ENCODE measurements around the gene RCL1.
"Not testable (repeated sequence)": the region's sequence is repeated elsewhere in the genome, so short reads cannot be mapped to it uniquely, and the experiment has no call there.

RCL1 gene

DNA sequence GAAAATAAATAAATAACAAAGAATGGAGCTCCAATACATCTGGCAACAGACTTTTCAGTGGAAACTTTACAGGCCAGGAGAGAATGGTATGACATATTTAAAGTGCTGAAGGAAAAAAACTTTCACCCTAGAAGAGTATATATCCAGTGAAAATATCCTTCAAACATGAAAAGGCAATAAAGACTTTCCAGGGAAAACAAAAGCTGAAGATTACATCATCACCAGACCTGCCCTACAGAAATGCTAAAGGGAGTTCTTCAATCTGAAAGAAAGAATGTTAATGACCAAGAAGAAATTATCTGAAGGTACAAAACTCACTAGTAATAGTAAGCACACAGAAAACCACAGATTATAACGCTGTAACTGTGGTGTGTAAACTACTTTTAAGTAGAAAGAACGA lies 8.3 kb upstream of the RCL1 start:
- DNase-seq, result no peak

DNA sequence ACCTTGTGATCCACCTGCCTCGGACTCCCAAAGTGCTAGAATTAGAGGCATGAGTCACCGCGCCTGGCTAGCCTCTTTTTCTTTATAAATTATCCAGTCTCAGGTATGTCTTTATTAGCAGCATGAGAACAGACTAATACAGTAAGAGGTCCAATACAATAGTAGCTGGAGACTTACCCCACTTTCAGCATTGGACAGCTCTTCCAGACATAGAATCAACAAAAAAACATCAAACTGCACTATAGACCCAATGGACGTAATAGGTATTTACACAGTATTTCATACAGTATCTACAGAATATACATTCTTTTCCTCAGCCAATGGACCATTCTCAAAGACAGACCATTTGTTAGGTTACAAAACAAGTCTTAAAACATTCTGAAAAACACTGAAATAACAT lies 6.1 kb upstream of the RCL1 start:
- DNase-seq, result no peak

DNA sequence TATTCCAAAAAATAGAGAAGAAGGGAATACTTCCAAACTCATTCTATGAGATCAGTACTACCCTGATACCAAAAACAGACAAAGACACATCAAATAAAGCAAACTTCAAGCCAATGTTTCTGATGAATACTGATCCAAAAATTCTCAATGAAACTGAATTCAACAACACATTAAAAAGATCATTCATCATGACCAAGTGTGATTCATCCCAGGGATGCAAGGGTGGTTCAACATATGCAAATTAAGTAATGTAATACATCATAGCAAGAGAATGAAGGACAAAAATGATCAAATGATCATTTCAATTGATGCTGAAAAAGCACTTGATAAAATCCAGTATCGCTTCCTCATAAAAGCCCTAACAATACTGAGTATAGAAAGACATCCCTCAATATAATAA lies 4.9 kb upstream of the RCL1 start:
- DNase-seq, result no peak

GRCh38 chr9:4788703-4789102 lies 4.0 kb upstream of the RCL1 start:
- DNase-seq, result no peak

GRCh38 chr9:4792054-4792571 lies 631 bp upstream of the RCL1 start:
- DNase-seq, result peak; percentile 7

- DNase-seq, result no peak
These were observed 983 bp downstream of the RCL1 start for GRCh38 chr9:4793459-4794395.

DNA sequence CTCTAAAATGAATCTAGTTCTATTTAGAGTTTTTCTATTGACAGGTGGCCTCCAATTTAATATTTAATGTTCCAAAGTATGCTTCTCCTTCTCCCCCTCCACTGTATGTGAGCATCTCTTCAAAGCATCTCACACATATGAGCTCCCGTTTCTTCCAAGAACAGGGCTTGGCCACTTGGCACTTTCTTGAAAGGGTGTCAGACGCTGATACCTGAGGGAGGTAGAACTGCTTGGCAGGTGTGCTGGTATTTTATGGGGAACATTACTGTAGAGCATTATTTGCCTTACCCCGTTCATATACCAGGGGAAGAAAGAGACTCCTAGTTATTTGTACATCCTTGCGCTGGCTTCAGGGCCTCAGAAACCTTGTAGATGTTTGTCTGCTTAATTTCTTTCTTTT lies 1.9 kb downstream of the RCL1 start:
- no peak for DNase-seq

DNA sequence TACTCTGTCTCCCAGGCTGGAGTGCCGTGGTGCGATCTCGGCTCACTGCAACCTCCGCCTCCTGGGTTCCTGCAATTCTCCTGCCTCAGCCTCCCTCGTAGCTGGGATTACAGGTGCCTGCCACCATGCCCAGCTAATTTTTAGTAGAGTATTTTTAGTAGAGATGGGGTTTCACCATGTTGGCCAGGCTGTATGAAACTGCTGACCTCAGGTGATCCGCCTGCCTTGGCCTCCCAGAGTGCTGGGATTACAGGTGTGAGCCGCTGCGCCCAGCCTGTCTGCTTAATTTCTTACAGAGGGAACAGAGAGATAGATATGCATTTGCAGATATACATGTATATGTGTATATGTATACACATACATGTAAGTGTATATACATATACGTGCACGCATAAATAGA lies 2.4 kb downstream of the RCL1 start:
- not testable (repeated sequence) for DNase-seq

DNA sequence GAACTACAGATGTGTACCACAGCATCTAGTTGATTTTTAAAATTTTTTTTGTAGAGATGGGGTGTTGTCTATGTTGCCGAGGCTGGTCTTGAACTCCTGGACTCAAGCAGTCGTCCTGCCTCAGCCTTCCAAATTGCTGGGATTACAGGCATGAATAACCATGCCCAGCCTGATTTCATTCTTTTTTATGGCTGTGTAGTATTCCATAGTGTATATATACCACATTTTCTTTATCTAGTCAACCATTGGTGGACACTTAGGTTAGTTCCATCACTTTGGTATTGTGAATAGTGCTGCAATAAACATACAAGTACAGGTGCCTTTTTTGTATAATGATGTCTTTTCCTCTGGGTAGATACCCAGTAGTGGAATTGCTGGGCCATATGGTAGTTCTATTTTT lies 3.8 kb downstream of the RCL1 start:
- no peak for DNase-seq

DNA sequence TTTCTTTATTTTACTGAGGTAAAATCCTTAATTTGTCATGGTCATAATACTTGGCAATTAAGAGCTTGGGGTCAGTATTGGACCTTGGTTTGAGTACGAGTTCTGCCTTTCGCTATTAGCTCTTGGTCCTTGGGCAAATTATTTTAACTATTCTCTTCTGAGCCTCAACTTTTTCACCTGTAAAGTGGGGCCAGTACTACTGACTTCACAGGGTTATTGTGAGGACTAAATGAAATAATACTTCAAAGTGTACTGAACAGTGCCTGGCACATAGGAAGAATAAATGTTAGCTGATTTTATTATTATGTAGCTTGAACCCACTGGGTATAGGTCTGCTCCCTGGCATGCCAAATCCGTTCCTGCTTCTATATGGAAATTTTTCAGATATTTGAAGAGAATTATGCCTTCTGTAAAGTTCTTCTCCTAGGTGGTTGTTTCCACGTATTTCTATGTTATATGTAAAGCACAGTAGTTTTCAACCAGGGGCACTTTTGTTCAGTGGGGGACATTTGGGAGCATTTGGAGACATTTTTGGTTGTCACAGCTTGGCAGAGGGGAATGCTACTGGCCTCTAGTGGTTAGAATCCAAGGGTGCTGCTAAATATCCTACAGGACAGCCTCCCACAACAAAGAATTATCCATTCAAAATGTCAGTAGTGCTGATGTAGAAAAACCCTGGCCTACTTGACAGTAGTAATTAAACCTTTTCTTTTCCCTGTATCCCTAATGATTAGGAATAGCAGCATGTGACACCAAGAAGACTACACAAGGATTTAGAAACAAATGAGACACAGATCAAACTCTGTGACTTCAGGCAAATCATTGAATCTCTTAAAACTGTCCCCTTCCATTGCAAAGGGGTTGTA lies 4.5 kb downstream of the RCL1 start:
- peak; percentile 40 for DNase-seq

DNA sequence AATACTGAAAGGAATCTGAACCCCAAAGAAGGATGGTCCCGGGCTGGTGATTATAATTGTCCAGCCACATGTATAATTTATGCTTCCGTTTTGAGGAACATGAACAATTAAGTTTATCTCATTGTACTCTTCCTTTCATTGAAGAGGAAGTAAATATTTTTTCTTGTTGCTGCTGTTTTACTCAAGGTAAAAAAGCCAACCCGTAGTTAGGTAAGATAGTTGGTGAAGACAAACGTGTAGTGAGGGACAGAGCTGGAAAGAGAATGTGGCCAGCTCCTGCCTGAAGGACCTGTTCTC lies 5.1 kb downstream of the RCL1 start:
- no peak for DNase-seq

DNA sequence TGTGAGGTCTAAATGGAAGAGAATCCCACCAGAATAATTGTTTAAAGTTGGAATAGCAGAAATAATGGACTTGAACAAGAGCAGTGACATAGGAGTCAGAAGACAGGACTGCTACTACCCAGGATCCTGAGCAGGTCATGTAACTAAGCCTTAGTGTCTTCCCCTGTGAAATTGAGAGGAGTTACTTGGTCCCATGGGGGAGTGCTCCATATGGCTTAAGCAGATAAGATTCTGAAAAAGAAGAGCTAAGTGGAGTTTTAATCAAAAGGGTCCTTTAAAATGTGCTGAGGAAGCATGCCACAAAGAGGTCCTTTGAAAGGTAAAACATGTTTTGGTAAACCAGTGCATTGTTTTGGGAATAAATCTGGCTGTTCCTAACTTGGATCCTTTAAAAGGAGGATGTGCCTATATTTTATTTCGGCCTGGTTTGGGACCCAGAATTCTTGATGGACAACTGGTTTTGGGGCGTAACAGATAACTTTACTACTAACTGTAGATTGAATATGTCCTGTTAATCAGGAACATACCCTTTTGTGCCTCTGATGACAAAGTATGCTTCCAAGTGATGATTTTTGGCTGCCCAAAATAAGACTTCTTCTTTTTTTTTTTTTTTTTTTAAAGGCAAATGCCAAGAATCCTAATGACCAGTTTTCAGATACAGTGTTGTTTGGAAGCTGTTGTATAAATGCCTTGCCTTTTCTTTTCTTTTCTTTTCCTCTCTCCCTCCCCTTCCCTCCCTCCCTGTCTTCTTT lies 5.7 kb downstream of the RCL1 start:
- no peak for DNase-seq

- DNase-seq, result no peak
These were observed 6.3 kb downstream of the RCL1 start for GRCh38 chr9:4799033-4799430.

GRCh38 chr9:4799775-4800174 lies 7.0 kb downstream of the RCL1 start:
- no peak for DNase-seq

- DNase-seq, result no peak
These were observed 8.4 kb downstream of the RCL1 start for GRCh38 chr9:4801156-4801555.

GRCh38 chr9:4803670-4804530 lies 11.2 kb downstream of the RCL1 start:
- DNase-seq, result no peak

DNA sequence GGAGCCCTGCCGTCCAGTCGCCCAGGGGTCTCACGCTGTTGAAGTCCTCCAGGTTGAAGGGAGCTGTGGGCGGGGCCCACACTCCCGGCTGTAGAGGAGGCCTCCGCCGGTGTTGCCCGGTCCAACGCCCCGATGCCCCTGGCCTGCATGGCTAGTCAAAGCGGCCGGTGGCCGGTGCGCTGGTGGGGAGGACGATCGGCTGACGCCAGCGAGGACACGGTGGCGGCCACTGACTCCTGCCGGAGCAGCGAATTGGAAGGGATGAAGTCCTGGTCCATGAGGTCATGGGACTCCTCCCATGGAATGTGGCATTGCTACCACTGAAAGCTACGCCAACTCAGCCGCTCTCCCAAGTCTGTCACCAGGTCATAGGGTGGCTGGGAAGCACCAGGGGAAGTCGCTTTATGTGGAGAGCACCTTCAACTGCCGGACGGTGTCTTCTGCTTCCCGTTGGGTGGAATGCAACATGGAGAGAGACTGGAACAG lies 11.8 kb downstream of the RCL1 start:
- no peak for DNase-seq

DNA sequence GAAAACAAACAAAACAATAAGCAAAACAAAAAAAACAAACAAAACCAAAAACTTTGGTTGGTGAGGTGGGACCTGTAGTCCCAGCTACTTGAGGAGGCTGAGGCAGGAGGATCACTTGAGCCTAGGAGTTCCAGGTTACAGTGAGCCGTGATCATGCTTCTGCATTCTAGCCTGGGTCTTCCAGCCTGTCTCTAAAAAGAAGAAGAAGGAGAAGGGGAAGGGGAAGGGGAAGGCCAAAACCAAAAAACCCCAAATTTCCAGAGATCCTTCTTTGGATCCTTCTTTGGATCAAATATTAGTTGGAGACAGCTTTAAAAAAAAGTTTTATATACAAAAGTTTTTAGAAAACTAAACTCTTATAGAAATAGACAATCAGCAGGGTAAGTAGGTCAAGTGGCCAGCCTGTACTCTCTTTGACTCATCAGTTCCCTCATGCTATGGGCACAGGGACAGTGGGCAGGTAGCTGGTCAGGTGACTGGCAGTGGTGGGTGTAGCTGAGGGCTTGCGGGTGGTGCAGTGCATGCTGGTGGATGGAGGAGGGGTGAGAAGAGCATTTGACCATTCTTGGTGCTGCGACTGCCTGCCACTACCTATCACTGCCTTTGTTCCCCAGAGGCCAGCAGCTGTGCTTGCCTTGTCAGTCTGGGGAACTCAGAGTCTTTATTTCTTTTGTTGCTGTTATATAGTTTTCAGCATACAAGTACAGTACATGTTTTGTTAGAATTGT lies 12.6 kb downstream of the RCL1 start:
- DNase-seq, result no peak

- no peak for DNase-seq
These were observed 17.8 kb downstream of the RCL1 start for GRCh38 chr9:4810565-4810964.

DNA sequence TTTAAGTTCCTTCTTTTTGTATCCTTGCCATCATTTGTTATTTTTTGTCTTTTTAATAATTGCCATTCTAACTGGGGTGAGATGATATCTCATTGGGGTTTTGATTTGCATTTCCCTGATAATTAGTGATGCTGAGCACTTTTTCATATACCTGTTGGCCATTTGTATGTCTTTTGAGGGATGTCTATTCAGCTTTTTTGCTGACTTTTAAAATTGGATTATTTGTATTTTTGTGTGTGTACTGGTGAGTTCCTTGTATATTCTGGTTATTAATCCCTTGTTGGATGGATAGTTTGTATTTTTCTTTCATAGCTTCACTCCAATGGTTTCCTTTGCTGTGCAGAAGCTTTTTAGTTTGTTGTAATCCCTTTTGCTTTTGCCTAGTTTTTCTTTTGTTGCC lies 19.1 kb downstream of the RCL1 start:
- DNase-seq, result no peak

DNA sequence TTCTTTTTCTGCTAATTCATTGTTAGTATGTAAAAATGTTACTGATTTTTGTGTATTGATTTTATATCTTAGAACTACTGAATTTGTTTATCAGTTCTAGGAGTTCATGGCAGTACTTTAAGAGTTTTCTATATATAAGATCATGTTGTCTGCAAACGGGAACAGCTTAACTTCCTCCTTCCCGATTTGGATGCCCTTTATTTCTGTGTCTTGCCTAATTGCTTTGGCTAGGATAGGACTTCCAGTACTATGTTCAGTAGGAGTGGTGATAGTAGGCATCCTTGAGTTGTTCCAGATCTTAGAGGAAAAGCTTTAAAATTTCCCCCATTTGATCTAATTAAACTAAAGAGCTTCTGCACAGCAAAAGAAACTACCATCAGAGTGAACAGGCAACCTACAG lies 20.1 kb downstream of the RCL1 start:
- no peak for DNase-seq

All from fibroblast of skin of right biceps (primary cell).